PC-9 (cell line): Measurements from ENCODE around the gene SWI5.

Source experiments
- EZH2 ChIP-seq: fragments of 200-600 bp; sonication (generic); IDR thresholded peaks from 2 replicates; pipeline ENCODE4 v1.8.0; 2017; ENCODE audit warnings: antibody characterized with exemption, low read depth
- TF ChIP-seq, protein P1 (sequence below): fragments of 200-600 bp; sonication (generic); conservative IDR thresholded peaks from 2 replicates; pipeline ENCODE4 v1.6.1; 2017; ENCODE audit warnings: mixed run types, antibody characterized with exemption, mild to moderate bottlenecking, moderate library complexity

- TF ChIP-seq, protein P1, sequence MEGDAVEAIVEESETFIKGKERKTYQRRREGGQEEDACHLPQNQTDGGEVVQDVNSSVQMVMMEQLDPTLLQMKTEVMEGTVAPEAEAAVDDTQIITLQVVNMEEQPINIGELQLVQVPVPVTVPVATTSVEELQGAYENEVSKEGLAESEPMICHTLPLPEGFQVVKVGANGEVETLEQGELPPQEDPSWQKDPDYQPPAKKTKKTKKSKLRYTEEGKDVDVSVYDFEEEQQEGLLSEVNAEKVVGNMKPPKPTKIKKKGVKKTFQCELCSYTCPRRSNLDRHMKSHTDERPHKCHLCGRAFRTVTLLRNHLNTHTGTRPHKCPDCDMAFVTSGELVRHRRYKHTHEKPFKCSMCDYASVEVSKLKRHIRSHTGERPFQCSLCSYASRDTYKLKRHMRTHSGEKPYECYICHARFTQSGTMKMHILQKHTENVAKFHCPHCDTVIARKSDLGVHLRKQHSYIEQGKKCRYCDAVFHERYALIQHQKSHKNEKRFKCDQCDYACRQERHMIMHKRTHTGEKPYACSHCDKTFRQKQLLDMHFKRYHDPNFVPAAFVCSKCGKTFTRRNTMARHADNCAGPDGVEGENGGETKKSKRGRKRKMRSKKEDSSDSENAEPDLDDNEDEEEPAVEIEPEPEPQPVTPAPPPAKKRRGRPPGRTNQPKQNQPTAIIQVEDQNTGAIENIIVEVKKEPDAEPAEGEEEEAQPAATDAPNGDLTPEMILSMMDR, result no peak
- no peak for TF ChIP-seq EZH2
These were observed 17.8 kb upstream of the SWI5 start for GRCh38 chr9:128258326-128258725.
